ENCODE measurements around the gene DLG2.

- no peak for TF ChIP-seq MAFK (IDR thresholded peaks at IDR 0.05; ENCODE audit: low read depth, low read length)
- TF ChIP-seq POLR2A (IDR thresholded peaks at IDR 0.05; ENCODE audit: control extremely low read depth in 1 of 2, low read depth in 2 of 2, low read length in 2 of 2): no peak
- no peak for TF ChIP-seq CTCF (IDR thresholded peaks at IDR 0.05; ENCODE audit: control extremely low read depth in 1 of 3, insufficient read depth in 1 of 3, low read depth in 1 of 3, low read length in 3 of 3)
- TF ChIP-seq JUN (IDR thresholded peaks at IDR 0.05; ENCODE audit: low read depth, low read length): no peak
- TF ChIP-seq CHD2 (IDR thresholded peaks at IDR 0.05; ENCODE audit: low read length): no peak
- TF ChIP-seq POLR2AphosphoS5 (IDR thresholded peaks at IDR 0.05; ENCODE audit: low read depth, low read length): no peak
- TF ChIP-seq FOSL1 (IDR thresholded peaks at IDR 0.05; ENCODE audit: insufficient read depth, low read depth, low read length): no peak
- no peak for TF ChIP-seq HDAC2 (IDR thresholded peaks at IDR 0.05; ENCODE audit: borderline replicate concordance in 1 of 2, low read depth in 2 of 2, low read length in 2 of 2)
Measured at GRCh38 chr11:85534806-85535205, 92.3 kb downstream of the DLG2 start.
